Measurements from ENCODE around the gene SUSD3.

- TF ChIP-seq EZH2 (IDR thresholded peaks at IDR 0.05) (no peak), POLR2AphosphoS5 (IDR thresholded peaks at IDR 0.05; ENCODE audit: borderline replicate concordance, low read depth, low read length) (no peak)
These were observed 66.3 kb downstream of the SUSD3 start for GRCh38 chr9:93124793-93125192.
